Pancreas (tissue), 10 donors: Measurements from ENCODE around the gene MSN. TPM values are rescaled to one million over a fixed set of nuclear protein-coding genes. Genes with fewer than 3 reads are reported as not detected.
"Not testable (repeated sequence)": the region's sequence is repeated elsewhere in the genome, so short reads cannot be mapped to it uniquely, and the experiment has no call there.

Source experiments
- ATAC-seq, 4 donors: fragments of 200-7000 bp; cut with Tn5 transposase; one replicate each; pipeline versions ENCODE4 v1.8.0 to v1.9.1; 2020; ENCODE audit warnings: mild to moderate bottlenecking in 4 of 4, moderate library complexity in 4 of 4
- DNase-seq, 6 donors: peaks; one replicate each; pipeline ENCODE4 v3.0.0-alpha.2; 2020
- FAIRE-seq: peaks from 2 replicates; lab custom pipeline; 2012; peaks lifted over from hg19 to GRCh38; lab: Jason Lieb, UNC
- H3K27ac ChIP-seq, 4 donors: fragments of 200-600 bp; sonication (generic); 1 replicate in 3 of 4; 2 replicates in 1 of 4; pipeline versions ENCODE4 v1.5.0 to v1.8.0; 2020
- H3K27me3 ChIP-seq, 4 donors: fragments of 200-600 bp; one replicate each; pipeline ENCODE4 v1.8.0; 2021
- H3K36me3 ChIP-seq, 3 donors: fragments of 200-600 bp; sonication (generic) in 1 of 3; one replicate each; pipeline versions ENCODE4 v1.5.0 to v1.8.0; 2020 to 2021
- H3K4me1 ChIP-seq, 3 donors: fragments of 200-600 bp; one replicate each; pipeline ENCODE4 v1.8.0; 2021
- H3K4me3 ChIP-seq, 4 donors: fragments of 200-600 bp; sonication (generic) in 2 of 4; one replicate each; pipeline versions ENCODE4 v1.5.0 to v1.8.0; 2020 to 2021
- H3K9me3 ChIP-seq, 4 donors: fragments of 200-600 bp; one replicate each; pipeline ENCODE4 v1.8.0; 2021
- WGBS, 2 donors: extraction: QIAGEN DNeasy Blood & Tissue Kit; methylation state at CpG; one replicate each; pipeline ENCODE4 v1.1.7; 2013; 5-methylcytosine and 5-hydroxymethylcytosine counted together
- intact Hi-C, 3 donors: fragments of 100-400 bp; cut with DNase I; formaldehyde crosslinking; loops; one replicate each; pipeline versions ENCODE4 v1.11.1 to v1.14.2; 2022
- polyA plus RNA-seq, 2 donors: library from polyadenylated mRNA; stranded (reverse); fragments of 200-250 nt; gene quantifications; one replicate each; pipeline ENCODE4 v1.2.3, GENCODE V29; 2013
- total RNA-seq, 6 donors: library from RNA; stranded (reverse); fragmentation: NEBNext Ultra II Directional in 4 of 6; extraction: Animal tissue kit (Norgen Biotek cat#: 25700) in 4 of 6; gene quantifications; one replicate each; pipeline versions ENCODE4 v1.2.1 to v1.2.4, GENCODE V29; 2021 to 2023
- TF ChIP-seq, protein P1 (sequence below), 4 donors: fragments of 200-600 bp; sonication (generic) in 3 of 4; IDR thresholded peaks; one replicate each; pipeline versions ENCODE4 v1.5.0 to v1.8.0; 2021; ENCODE audit warnings: antibody characterized with exemption in 4 of 4
- donor health status: healthy with polysubstance abuse.
- donor health status: DM: no; HTN: no; CAD: no; lungs with moderate emphysema.
- donor health status: DM: no; HTN: no; CAD: no.
- donor health status: control.
- donor health status: control.
- donor health status: Bipolar disorder and iron deficiency.
- donor health status: DM: yes; HTN: yes; CAD: no.
- donor health status: DM: no; HTN: no; CAD: no.
- donor health status: DM: no; HTN: no; CAD: no.
- donor health status: DM: yes; HTN: yes; CAD: no.

MSN gene
- total and polyA plus RNA-seq, 8 donors, result 12.4 to 99.1 (median 23.4) TPM

DNA sequence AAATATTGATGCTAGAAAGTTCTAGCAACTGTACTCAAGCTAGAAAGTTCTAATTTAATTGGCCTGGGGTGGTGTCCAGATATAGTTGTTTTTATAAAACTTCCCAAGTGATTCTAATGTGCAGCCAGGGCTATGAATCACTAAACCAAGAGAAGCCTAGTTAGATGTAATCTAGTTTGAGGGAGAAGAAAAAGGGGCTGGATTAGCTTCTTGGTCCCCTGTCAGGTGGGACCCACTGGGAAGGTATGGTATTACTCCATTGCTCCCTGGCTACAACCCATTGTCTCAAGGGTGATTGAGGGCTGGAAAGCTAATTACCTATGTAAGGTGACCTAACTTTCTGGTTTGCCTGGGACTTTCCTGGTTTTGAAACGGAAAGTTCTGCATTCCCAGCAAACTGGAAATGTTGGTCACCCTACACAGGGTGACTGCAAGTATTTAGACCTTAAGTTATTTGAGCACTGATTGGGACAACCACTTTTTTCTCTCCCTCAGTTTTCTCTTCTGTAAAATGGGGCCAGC is 23.9 kb upstream of the MSN start:
- peak in 3 of 4 donors; percentile 18 to 64 (median 63) for ATAC-seq

DNA sequence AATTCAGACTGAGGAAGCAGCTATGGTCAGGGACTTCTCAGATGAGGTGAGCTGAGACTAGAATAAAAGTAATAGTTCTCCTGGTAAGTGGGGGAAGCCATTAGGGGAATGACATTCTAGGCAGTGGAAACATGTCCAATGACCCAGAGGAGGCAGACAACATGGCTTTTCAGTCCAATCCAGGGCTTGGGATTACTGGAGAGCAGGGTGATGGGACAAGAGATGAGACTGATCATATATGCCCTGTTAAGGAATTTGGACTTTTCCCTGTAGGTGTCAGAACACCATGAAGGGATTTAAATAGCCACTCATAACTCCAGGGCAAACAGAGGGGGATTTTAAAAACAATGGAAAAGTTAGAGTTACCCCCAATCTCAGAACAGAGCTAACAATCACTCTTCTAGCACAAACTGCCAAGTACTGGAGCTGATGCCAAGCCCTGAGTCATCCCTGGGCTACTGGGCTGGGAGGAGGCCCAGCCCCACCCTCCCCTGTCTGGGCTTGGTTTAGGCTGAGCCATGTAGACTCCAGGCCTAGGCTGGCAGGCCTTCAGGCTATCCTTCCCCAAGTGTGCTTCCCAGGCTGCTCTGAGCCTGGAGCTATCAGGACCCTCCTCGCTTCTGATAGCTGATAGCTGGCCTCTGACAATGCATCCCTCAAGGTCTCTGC is 22.7 kb upstream of the MSN start:
- H3K9me3 ChIP-seq, result no peaks in the 10 kb centered on the region

More for the DNA sequence above, 23.9 kb upstream of the MSN start:
- Histone ChIP-seq H3K36me3 (no peaks in the 10 kb centered on the region), H3K4me3 (no peak overlapping the region), H3K27me3 (no peaks in the 10 kb centered on the region), H3K27ac (peak overlapping the region in 2 of 4 donors; percentile 53 to 57), H3K4me1 (peaks cover 0 to 8% (median 0%) of the 10 kb centered on the region in 3 donors), H3K9me3 (no peaks in the 10 kb centered on the region)
- no peak for FAIRE-seq
- TF ChIP-seq, protein P1, sequence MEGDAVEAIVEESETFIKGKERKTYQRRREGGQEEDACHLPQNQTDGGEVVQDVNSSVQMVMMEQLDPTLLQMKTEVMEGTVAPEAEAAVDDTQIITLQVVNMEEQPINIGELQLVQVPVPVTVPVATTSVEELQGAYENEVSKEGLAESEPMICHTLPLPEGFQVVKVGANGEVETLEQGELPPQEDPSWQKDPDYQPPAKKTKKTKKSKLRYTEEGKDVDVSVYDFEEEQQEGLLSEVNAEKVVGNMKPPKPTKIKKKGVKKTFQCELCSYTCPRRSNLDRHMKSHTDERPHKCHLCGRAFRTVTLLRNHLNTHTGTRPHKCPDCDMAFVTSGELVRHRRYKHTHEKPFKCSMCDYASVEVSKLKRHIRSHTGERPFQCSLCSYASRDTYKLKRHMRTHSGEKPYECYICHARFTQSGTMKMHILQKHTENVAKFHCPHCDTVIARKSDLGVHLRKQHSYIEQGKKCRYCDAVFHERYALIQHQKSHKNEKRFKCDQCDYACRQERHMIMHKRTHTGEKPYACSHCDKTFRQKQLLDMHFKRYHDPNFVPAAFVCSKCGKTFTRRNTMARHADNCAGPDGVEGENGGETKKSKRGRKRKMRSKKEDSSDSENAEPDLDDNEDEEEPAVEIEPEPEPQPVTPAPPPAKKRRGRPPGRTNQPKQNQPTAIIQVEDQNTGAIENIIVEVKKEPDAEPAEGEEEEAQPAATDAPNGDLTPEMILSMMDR (IDR thresholded peaks at IDR 0.05), result no peak
- intact Hi-C loops, result no loop called here
- no peak for DNase-seq
- WGBS, 2 donors, result 45 to 55% methylated on average over 1 of the region's 1 CpG

DNA sequence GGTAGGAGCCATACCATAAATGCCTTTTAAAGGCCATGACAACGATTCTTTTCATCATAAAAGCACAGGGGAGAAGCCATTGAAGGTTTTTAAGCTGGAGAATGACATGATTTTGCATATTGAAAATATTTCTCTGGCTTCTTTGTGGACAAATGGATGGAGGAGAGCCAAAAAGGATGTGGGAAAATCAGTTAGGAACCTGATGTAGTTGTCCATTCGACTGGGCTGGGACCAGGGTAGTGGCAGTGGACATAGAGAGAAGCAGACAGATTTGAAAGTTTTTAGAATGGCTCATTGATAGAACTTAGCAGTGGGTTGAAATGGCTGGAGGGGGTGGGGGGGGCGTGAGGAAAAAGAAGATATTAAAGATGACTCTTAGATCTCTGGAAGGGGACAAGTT is 19.7 kb upstream of the MSN start:
- Histone ChIP-seq H3K4me3 (no peak overlapping the region), H3K27ac (no peak overlapping the region), H3K36me3 (no peaks in the 10 kb centered on the region), H3K27me3 (peaks cover 0 to 3% (median 0%) of the 10 kb centered on the region in 4 donors), H3K9me3 (no peaks in the 10 kb centered on the region), H3K4me1 (peaks cover 0 to 4% (median 0%) of the 10 kb centered on the region in 3 donors)
- DNase-seq (no peak), FAIRE-seq (no peak), ATAC-seq (no peak)
- WGBS, 2 donors, result 30 to 39% methylated on average over 3 of the region's 3 CpGs
- TF ChIP-seq, protein P1 (IDR thresholded peaks at IDR 0.05), result no peak
- intact Hi-C loops, result no loop called here

More for the DNA sequence above, 22.7 kb upstream of the MSN start:
- DNase-seq (peak; percentile 48 to 82 (median 74)), ATAC-seq (peak; percentile 88 to 94 (median 91)), FAIRE-seq (no peak)
- TF ChIP-seq, protein P1 (IDR thresholded peaks at IDR 0.05), result no peak
- H3K36me3 ChIP-seq, result no peaks in the 10 kb centered on the region
- no peak overlapping the region for H3K4me3 ChIP-seq
- H3K4me1 ChIP-seq, result peaks cover 0 to 8% (median 0%) of the 10 kb centered on the region in 3 donors
- 30 to 52% methylated on average over 1 of the region's 1 CpG for WGBS, 2 donors
- peak overlapping the region in 2 of 4 donors; percentile 53 to 57 for H3K27ac ChIP-seq
- intact Hi-C loops, result no loop called here
- H3K27me3 ChIP-seq, result no peaks in the 10 kb centered on the region

DNA sequence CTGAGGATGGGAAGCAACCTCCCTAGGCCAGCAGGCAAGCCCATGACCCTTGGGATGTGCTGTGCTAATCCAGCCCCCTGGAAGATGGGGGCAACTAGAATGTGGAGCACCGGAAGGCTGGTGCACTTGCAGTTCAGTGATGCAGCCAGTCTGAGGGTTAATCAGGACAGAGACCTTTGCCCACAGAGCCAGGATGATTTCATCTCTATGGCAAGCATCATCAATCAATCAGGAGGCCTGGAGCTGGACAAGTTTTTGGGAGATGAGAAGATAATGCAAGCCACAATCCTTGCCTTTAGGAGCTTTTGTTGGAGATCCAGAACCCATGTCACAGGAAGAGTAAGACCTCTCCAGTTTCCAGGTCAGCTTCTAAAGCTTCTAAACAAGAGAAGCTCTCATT is 15.4 kb upstream of the MSN start:
- Histone ChIP-seq H3K27me3 (peaks cover 0 to 3% (median 0%) of the 10 kb centered on the region in 4 donors), H3K27ac (no peak overlapping the region), H3K9me3 (no peaks in the 10 kb centered on the region), H3K4me3 (no peak overlapping the region), H3K4me1 (no peaks in the 10 kb centered on the region), H3K36me3 (no peaks in the 10 kb centered on the region)
- TF ChIP-seq, protein P1 (IDR thresholded peaks at IDR 0.05), result no peak
- 68 to 73% methylated on average over 1 of the region's 1 CpG for WGBS, 2 donors
- no peak for ATAC-seq
- intact Hi-C loops, result no loop called here
- no peak for FAIRE-seq
- no peak for DNase-seq

DNA sequence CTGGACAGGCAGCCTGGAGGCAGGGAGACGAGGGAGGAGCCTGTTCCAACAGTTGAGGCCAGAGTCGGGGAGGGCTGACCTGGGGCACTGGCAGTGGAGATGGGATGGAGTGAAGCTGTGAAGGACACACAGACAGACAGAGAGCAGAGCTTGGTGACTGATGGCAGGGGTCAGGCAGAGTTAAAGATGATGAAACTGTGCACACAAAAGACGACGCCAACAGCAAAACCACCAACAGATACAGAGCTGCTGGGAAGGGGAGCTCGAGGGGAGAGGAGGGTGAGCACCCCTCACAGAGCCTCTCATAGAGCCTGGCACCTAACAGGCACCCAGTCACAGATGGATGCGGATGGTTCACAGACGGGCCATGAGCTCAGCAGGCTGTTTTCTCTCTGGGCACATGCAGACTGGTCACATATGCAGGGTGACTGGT is 10.4 kb upstream of the MSN start:
- ATAC-seq, intact Hi-C loops: not testable (repeated sequence)

More for the DNA sequence above, 10.4 kb upstream of the MSN start:
- WGBS, 2 donors, result 47 to 48% methylated on average over 4 of the region's 7 CpGs
- not testable (repeated sequence) for H3K36me3 ChIP-seq, DNase-seq, FAIRE-seq, H3K27me3 ChIP-seq, H3K27ac ChIP-seq, H3K4me3 ChIP-seq, H3K9me3 ChIP-seq, H3K4me1 ChIP-seq
